WTC11 (cell line): ENCODE results near the gene HPGD. TPM values are rescaled to one million over a fixed set of nuclear protein-coding genes. Genes with fewer than 3 reads are reported as not detected.

Source experiments
- ATAC-seq: fragments of 200-7000 bp; cut with Tn5 transposase; 2 replicates; pipeline ENCODE4 v1.10.0; 2021; ENCODE audit warnings: mild to moderate bottlenecking, moderate library complexity
- CTCF ChIA-PET: fragments of 300-600 bp; sonication (Branson Sonifier 250); formaldehyde crosslinking; loops from one replicate; lab custom pipeline; 2021; ENCODE audit warnings: antibody characterized with exemption; lab: Charles Lee
- POLR2A ChIA-PET: fragments of 350-600 bp; sonication (Branson Sonifier 250); formaldehyde crosslinking; loops from one replicate; lab custom pipeline; 2021; ENCODE audit warnings: antibody characterized with exemption; lab: Charles Lee
- DNase-seq: peaks from one replicate; pipeline ENCODE4 v3.0.0; 2021; ENCODE audit warnings: low spot score
- H3K27ac Mint-ChIP-seq: 2 replicates; pipeline ENCODE4 v1.8.0; 2021; ENCODE audit warnings: mixed read lengths
- H3K27me3 Mint-ChIP-seq: 2 replicates; pipeline ENCODE4 v1.8.0; 2021; ENCODE audit warnings: low read depth, mild to moderate bottlenecking, moderate library complexity, mixed read lengths
- H3K36me3 Mint-ChIP-seq: 2 replicates; pipeline ENCODE4 v1.8.0; 2021; ENCODE audit warnings: mixed read lengths
- H3K4me1 Mint-ChIP-seq: 2 replicates; pipeline ENCODE4 v1.8.0; 2022; ENCODE audit warnings: mixed read lengths
- H3K4me3 Mint-ChIP-seq: 2 replicates; pipeline ENCODE4 v1.8.0; 2021; ENCODE audit warnings: mild to moderate bottlenecking, moderate library complexity, mixed read lengths
- H3K9me3 Mint-ChIP-seq: 2 replicates; pipeline ENCODE4 v1.8.0; 2021; ENCODE audit warnings: mixed read lengths
- AFF4 ChIP-seq: sonication (generic); formaldehyde crosslinking; IDR thresholded peaks from 2 replicates; pipeline ENCODE4 v1.8.1; 2023; ENCODE audit warnings: mild to moderate bottlenecking, missing genetic modification reagents, borderline replicate concordance
- CBFB ChIP-seq: sonication (generic); formaldehyde crosslinking; IDR thresholded peaks from 2 replicates; pipeline ENCODE4 v1.8.1; 2022; ENCODE audit warnings: mild to moderate bottlenecking, low read depth, missing genetic modification reagents
- ERG ChIP-seq: fragments of 250-450 bp; sonication (Bioruptor Pico); IDR thresholded peaks from 2 replicates; pipeline ENCODE4 v1.8.0; 2021; ENCODE audit warnings: mild to moderate bottlenecking
- ETV6 ChIP-seq: sonication (generic); formaldehyde crosslinking; IDR thresholded peaks from 2 replicates; pipeline ENCODE4 v1.8.1; 2022; ENCODE audit warnings: mild to moderate bottlenecking, missing genetic modification reagents
- GABPB1 ChIP-seq: sonication (generic); formaldehyde crosslinking; IDR thresholded peaks from 2 replicates; pipeline ENCODE4 v1.8.1; 2023; ENCODE audit warnings: mild to moderate bottlenecking, missing genetic modification reagents
- JAZF1 ChIP-seq: fragments of 250-450 bp; sonication (Bioruptor Pico); IDR thresholded peaks from 2 replicates; pipeline ENCODE4 v1.9.0; 2021; ENCODE audit warnings: moderate library complexity, mild to moderate bottlenecking, inconsistent platforms
- MLX ChIP-seq: sonication (generic); formaldehyde crosslinking; IDR thresholded peaks from 2 replicates; pipeline ENCODE4 v1.8.1; 2023; ENCODE audit warnings: mild to moderate bottlenecking, missing genetic modification reagents, moderate library complexity
- PREB ChIP-seq: sonication (generic); formaldehyde crosslinking; IDR thresholded peaks from 2 replicates; pipeline ENCODE4 v1.8.1; 2022; ENCODE audit warnings: mild to moderate bottlenecking, missing genetic modification reagents, moderate library complexity, borderline replicate concordance
- RELA ChIP-seq: sonication (generic); formaldehyde crosslinking; IDR thresholded peaks from 2 replicates; pipeline ENCODE4 v1.8.1; 2022; ENCODE audit warnings: missing genetic modification reagents, mild to moderate bottlenecking, borderline replicate concordance
- SMAD3 ChIP-seq: sonication (generic); formaldehyde crosslinking; IDR thresholded peaks from 2 replicates; pipeline ENCODE4 v1.8.0; 2022; ENCODE audit warnings: missing genetic modification reagents, mild to moderate bottlenecking, borderline replicate concordance
- SMAD4 ChIP-seq: sonication (generic); formaldehyde crosslinking; IDR thresholded peaks from 2 replicates; pipeline ENCODE4 v1.8.0; 2022; ENCODE audit warnings: mild to moderate bottlenecking, missing genetic modification reagents
- STAT6 ChIP-seq: sonication (generic); formaldehyde crosslinking; conservative IDR thresholded peaks from 2 replicates; pipeline ENCODE4 v1.8.1; 2023; ENCODE audit warnings: mild to moderate bottlenecking, low read depth, missing genetic modification reagents, moderate library complexity
- TP53 ChIP-seq: sonication (generic); formaldehyde crosslinking; IDR thresholded peaks from 2 replicates; pipeline ENCODE4 v1.8.1; 2023; ENCODE audit warnings: mild to moderate bottlenecking, missing genetic modification reagents
- USF1 ChIP-seq: sonication (generic); formaldehyde crosslinking; IDR thresholded peaks from 2 replicates; pipeline ENCODE4 v1.8.0; 2022; ENCODE audit warnings: mild to moderate bottlenecking, missing genetic modification reagents
- USF2 ChIP-seq: sonication (generic); formaldehyde crosslinking; IDR thresholded peaks from 2 replicates; pipeline ENCODE4 v1.8.1; 2023; ENCODE audit warnings: mild to moderate bottlenecking, missing genetic modification reagents, moderate library complexity
- ZNF263 ChIP-seq: sonication (generic); formaldehyde crosslinking; IDR thresholded peaks from 2 replicates; pipeline ENCODE4 v1.8.1; 2022; ENCODE audit warnings: low read depth, mild to moderate bottlenecking, moderate library complexity, missing genetic modification reagents
- ZNF281 ChIP-seq: sonication (generic); formaldehyde crosslinking; IDR thresholded peaks from 2 replicates; pipeline ENCODE4 v1.8.0; 2023; ENCODE audit warnings: mild to moderate bottlenecking, missing genetic modification reagents
- ZNF416 ChIP-seq: fragments of 250-450 bp; sonication (Bioruptor Pico); IDR thresholded peaks from 2 replicates; pipeline ENCODE4 v1.9.0; 2021; ENCODE audit warnings: mild to moderate bottlenecking, inconsistent platforms
- ZSCAN18 ChIP-seq: fragments of 250-450 bp; sonication (Bioruptor Pico); IDR thresholded peaks from 2 replicates; pipeline ENCODE4 v2.1.2; 2022; ENCODE audit warnings: mild to moderate bottlenecking, moderate library complexity
- total RNA-seq: library from RNA; stranded (reverse); gene quantifications from 3 replicates; pipeline ENCODE4 v1.2.3, GENCODE V29; 2021

HPGD gene
- total RNA-seq, 1 experiment from 2014 or later, result 3.6 TPM

- no peak for TF ChIP-seq PREB (CRISPR knock-in tag)
- no peak for TF ChIP-seq SMAD3 (CRISPR knock-in tag)
These were observed 16.4 kb downstream of the HPGD start (continued) for GRCh38 chr4:174505892-174506291.

- no peaks in the 10 kb centered on the region for H3K27me3 Mint-ChIP-seq
- H3K9me3 Mint-ChIP-seq, result peaks cover 6% of the 10 kb centered on the region; the same call in 1 of the 2 replicates
- H3K4me3 Mint-ChIP-seq, result no peak overlapping the region
- no peak for DNase-seq
- no peaks in the 10 kb centered on the region for H3K36me3 Mint-ChIP-seq
- no peak overlapping the region for H3K27ac Mint-ChIP-seq
- ChIA-PET POLR2A (no interaction called here), CTCF (no interaction called here)
- H3K4me1 Mint-ChIP-seq, result peaks cover 3% of the 10 kb centered on the region; the same call in 1 of the 2 replicates
- no peak for ATAC-seq
- TF ChIP-seq ZNF263 (CRISPR knock-in tag), result no peak
- no peak for TF ChIP-seq GABPB1 (CRISPR knock-in tag)
- no peak for TF ChIP-seq ERG (CRISPR knock-in tag)
- no peak for TF ChIP-seq JAZF1 (CRISPR knock-in tag)
- no peak for TF ChIP-seq ETV6
- TF ChIP-seq RELA (CRISPR knock-in tag), result no peak
- TF ChIP-seq TP53, result no peak
- no peak for TF ChIP-seq ZNF416 (CRISPR knock-in tag)
- no peak for TF ChIP-seq SMAD4 (CRISPR knock-in tag)
- no peak for TF ChIP-seq MLX
- TF ChIP-seq USF2 (CRISPR knock-in tag), result no peak
- no peak for TF ChIP-seq CBFB (CRISPR knock-in tag)
- no peak for TF ChIP-seq STAT6 (CRISPR knock-in tag)
- no peak for TF ChIP-seq ZNF281
- TF ChIP-seq AFF4 (CRISPR knock-in tag), result no peak
- TF ChIP-seq USF1 (CRISPR knock-in tag), result no peak
- no peak for TF ChIP-seq ZSCAN18 (CRISPR knock-in tag)
These were observed 17.3 kb downstream of the HPGD start for GRCh38 chr4:174505007-174505406.
